Smooth muscle cell (in vitro differentiated cells): ENCODE measurements around the gene PCNX1. TPM values are rescaled to one million over a fixed set of nuclear protein-coding genes. Genes with fewer than 3 reads are reported as not detected.
A peak's percentile ranks its signal among the peaks of the same experiment; 100 is the strongest.

ENCODE experiments used
- DNase-seq: peaks from one replicate; lab custom pipeline; 2025; ENCODE audit not compliant: unreplicated experiment; lab: John Stamatoyannopoulos, UW
- H2AFZ ChIP-seq: fragments of 200-600 bp; sonication (generic); 2 replicates; pipeline ENCODE4 v1.6.0; 2016; ENCODE audit warnings: antibody characterized with exemption, low read depth, mild to moderate bottlenecking
- H3F3A ChIP-seq: fragments of 200-600 bp; sonication (generic); 2 replicates; pipeline ENCODE4 v1.6.0; 2017; ENCODE audit warnings: antibody characterized with exemption, low read depth
- H3K27ac ChIP-seq: fragments of 200-600 bp; sonication (generic); 2 replicates; pipeline ENCODE4 v1.5.1; 2016; ENCODE audit warnings: low read depth, mild to moderate bottlenecking
- H3K27me3 ChIP-seq: fragments of 200-600 bp; sonication (generic); 2 replicates; pipeline ENCODE4 v1.6.1; 2016; ENCODE audit warnings: low read depth, mild to moderate bottlenecking
- H3K36me3 ChIP-seq: fragments of 200-600 bp; sonication (generic); 2 replicates; pipeline ENCODE4 v1.5.1; 2016; ENCODE audit warnings: low read depth
- H3K4me1 ChIP-seq: fragments of 200-600 bp; sonication (generic); 2 replicates; pipeline ENCODE4 v1.5.1; 2016; ENCODE audit warnings: low read depth
- H3K4me2 ChIP-seq: fragments of 200-600 bp; sonication (generic); 2 replicates; pipeline ENCODE4 v1.6.0; 2016; ENCODE audit warnings: mild to moderate bottlenecking
- H3K4me3 ChIP-seq: fragments of 200-600 bp; sonication (generic); 2 replicates; pipeline ENCODE4 v1.5.1; 2016; ENCODE audit warnings: mild to moderate bottlenecking
- H3K79me2 ChIP-seq: fragments of 200-600 bp; sonication (generic); 2 replicates; pipeline ENCODE4 v1.6.0; 2016; ENCODE audit warnings: low read depth, mild to moderate bottlenecking
- H3K9ac ChIP-seq: fragments of 200-600 bp; sonication (generic); 2 replicates; pipeline ENCODE4 v1.6.0; 2016; ENCODE audit warnings: low read depth
- H3K9me3 ChIP-seq: fragments of 200-600 bp; sonication (generic); replicated peaks from 2 replicates; pipeline ENCODE4 v1.5.1; 2016; ENCODE audit warnings: low read depth
- H4K20me1 ChIP-seq: fragments of 200-600 bp; sonication (generic); 2 replicates; pipeline ENCODE4 v1.6.0; 2016; ENCODE audit warnings: low read depth
- WGBS: methylation state at CpG from one replicate; pipeline ENCODE4 v1.1.7; 2016; ENCODE audit warnings: low lambda C conversion rate; 5-methylcytosine and 5-hydroxymethylcytosine counted together
- polyA plus RNA-seq: library from polyadenylated mRNA; unstranded; fragments of >200 nt; fragmentation: Nextera tagmentation; extraction: Ambion mirVana; gene quantifications from 2 replicates; pipeline ENCODE4 v1.2.1, GENCODE V29; 2016
- total RNA-seq: library from RNA; depleted of rRNA; stranded (reverse); fragments of >200 nt; gene quantifications from 2 replicates; pipeline ENCODE4 v1.2.3, GENCODE V29; 2014
- TF ChIP-seq, protein P1 (sequence below): fragments of 200-600 bp; sonication (generic); IDR thresholded peaks from 2 replicates; pipeline ENCODE4 v1.5.1; 2017; ENCODE audit warnings: borderline replicate concordance, mild to moderate bottlenecking, antibody characterized with exemption; ENCODE audit not compliant: insufficient read depth, poor library complexity, severe bottlenecking

Gene PCNX1
- total and polyA plus RNA-seq, 2 experiments from 2014 or later: 12.2 to 68.2 TPM

GRCh38 chr14:70976591-70976990 is 69.3 kb downstream of the PCNX1 start:
- H3K4me3 ChIP-seq: no peak overlapping the region
- H3K79me2 ChIP-seq: peaks cover 57% of the 10 kb centered on the region
- H3K9me3 ChIP-seq: no peaks in the 10 kb centered on the region
- H4K20me1 ChIP-seq: peaks cover 75% of the 10 kb centered on the region
- H3K4me1 ChIP-seq: no peaks in the 10 kb centered on the region
- TF ChIP-seq, protein P1, sequence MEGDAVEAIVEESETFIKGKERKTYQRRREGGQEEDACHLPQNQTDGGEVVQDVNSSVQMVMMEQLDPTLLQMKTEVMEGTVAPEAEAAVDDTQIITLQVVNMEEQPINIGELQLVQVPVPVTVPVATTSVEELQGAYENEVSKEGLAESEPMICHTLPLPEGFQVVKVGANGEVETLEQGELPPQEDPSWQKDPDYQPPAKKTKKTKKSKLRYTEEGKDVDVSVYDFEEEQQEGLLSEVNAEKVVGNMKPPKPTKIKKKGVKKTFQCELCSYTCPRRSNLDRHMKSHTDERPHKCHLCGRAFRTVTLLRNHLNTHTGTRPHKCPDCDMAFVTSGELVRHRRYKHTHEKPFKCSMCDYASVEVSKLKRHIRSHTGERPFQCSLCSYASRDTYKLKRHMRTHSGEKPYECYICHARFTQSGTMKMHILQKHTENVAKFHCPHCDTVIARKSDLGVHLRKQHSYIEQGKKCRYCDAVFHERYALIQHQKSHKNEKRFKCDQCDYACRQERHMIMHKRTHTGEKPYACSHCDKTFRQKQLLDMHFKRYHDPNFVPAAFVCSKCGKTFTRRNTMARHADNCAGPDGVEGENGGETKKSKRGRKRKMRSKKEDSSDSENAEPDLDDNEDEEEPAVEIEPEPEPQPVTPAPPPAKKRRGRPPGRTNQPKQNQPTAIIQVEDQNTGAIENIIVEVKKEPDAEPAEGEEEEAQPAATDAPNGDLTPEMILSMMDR: no peak
- H3K9ac ChIP-seq: no peak overlapping the region
- H3F3A ChIP-seq: no peaks in the 10 kb centered on the region
- no peak for DNase-seq
- no peak overlapping the region for H3K27ac ChIP-seq
- no peaks in the 10 kb centered on the region for H3K27me3 ChIP-seq
- H3K4me2 ChIP-seq: no peak overlapping the region
- H2AFZ ChIP-seq: no peak overlapping the region
- H3K36me3 ChIP-seq: peaks cover 16% of the 10 kb centered on the region
- 95% methylated on average over 6 of the region's 6 CpGs for WGBS

DNA sequence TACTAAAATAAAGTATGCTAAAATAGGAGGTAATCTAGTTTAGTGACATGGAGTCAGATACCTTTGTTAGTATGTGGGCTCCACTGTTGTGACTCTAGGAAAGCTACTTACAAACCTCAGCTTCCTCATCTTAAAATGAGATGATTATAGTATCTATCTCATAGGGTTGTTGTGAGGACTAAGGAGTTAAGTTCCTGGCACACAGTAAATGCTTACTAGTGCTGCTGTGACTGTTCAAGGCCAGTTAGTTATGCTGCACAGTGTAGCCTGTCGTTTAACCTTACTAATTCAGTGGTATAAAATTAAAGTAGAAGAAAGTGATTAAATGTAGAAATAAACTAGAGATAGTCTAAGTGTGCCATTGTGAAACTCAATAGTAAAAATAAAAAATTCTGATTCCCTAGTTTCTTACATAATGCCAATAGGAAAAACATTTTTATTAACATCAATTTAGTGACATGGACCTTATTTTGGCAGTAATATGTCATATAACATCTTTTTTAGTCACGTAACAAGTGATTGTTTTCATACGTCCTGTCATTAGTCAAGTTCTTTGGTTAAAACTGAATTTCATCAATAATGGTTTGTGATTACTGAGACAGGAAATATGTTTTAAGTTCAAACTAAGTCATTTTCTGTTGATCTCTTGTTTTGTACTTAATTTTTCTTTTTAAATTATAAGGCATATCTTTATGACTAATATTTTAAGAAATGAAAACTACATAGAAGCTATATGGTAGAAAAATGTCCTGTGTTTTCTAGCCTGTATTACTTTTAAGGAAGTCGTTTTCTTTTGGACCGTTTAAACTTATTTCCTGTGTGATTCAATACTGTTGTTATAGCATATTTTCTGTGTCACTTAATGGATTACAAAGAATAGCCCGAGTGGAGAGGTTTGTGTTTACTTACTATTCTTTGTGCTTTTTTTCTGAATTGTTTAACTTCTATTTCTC is 74.0 kb downstream of the PCNX1 start:
- H3K9ac ChIP-seq: no peak overlapping the region
- peaks cover 18% of the 10 kb centered on the region for H3K36me3 ChIP-seq
- no peak overlapping the region for H3K4me2 ChIP-seq
- no peaks in the 10 kb centered on the region for H3K27me3 ChIP-seq
- no peak overlapping the region for H3K4me3 ChIP-seq
- 90% methylated on average over 6 of the region's 6 CpGs for WGBS
- peaks cover 82% of the 10 kb centered on the region for H4K20me1 ChIP-seq
- TF ChIP-seq, protein P1: no peak
- no peaks in the 10 kb centered on the region for H3K4me1 ChIP-seq
- no peak overlapping the region for H3K27ac ChIP-seq
- H2AFZ ChIP-seq: no peak overlapping the region
- DNase-seq: no peak
- no peaks in the 10 kb centered on the region for H3F3A ChIP-seq
- no peaks in the 10 kb centered on the region for H3K9me3 ChIP-seq
- peaks cover 79% of the 10 kb centered on the region for H3K79me2 ChIP-seq

GRCh38 chr14:70982200-70982599 is 74.9 kb downstream of the PCNX1 start:
- H3K27me3 ChIP-seq: no peaks in the 10 kb centered on the region
- peaks cover 79% of the 10 kb centered on the region for H3K79me2 ChIP-seq
- DNase-seq: no peak
- no peak overlapping the region for H3K27ac ChIP-seq
- H3F3A ChIP-seq: no peaks in the 10 kb centered on the region
- H3K4me2 ChIP-seq: no peak overlapping the region
- no peak overlapping the region for H2AFZ ChIP-seq
- H3K4me3 ChIP-seq: no peak overlapping the region
- H3K36me3 ChIP-seq: peaks cover 14% of the 10 kb centered on the region
- H3K4me1 ChIP-seq: no peaks in the 10 kb centered on the region
- 100% methylated on average over 1 of the region's 1 CpG for WGBS
- H4K20me1 ChIP-seq: peaks cover 90% of the 10 kb centered on the region
- H3K9ac ChIP-seq: no peak overlapping the region
- TF ChIP-seq, protein P1: no peak
- no peaks in the 10 kb centered on the region for H3K9me3 ChIP-seq

GRCh38 chr14:70987041-70987440 is 79.8 kb downstream of the PCNX1 start:
- Histone ChIP-seq H2AFZ (no peak overlapping the region), H3K4me3 (no peak overlapping the region), H3F3A (no peaks in the 10 kb centered on the region), H3K79me2 (peaks cover 49% of the 10 kb centered on the region), H4K20me1 (peaks cover 71% of the 10 kb centered on the region), H3K27ac (peak overlapping the region; percentile 35), H3K27me3 (no peaks in the 10 kb centered on the region), H3K36me3 (peaks cover 2% of the 10 kb centered on the region), H3K9ac (no peak overlapping the region), H3K4me1 (no peaks in the 10 kb centered on the region), H3K9me3 (no peaks in the 10 kb centered on the region), H3K4me2 (no peak overlapping the region)
- TF ChIP-seq, protein P1: no peak
- 65% methylated on average over 1 of the region's 1 CpG for WGBS
- no peak for DNase-seq
